Measurements from ENCODE around the gene SPINK9.

SPINK9 gene

DNA sequence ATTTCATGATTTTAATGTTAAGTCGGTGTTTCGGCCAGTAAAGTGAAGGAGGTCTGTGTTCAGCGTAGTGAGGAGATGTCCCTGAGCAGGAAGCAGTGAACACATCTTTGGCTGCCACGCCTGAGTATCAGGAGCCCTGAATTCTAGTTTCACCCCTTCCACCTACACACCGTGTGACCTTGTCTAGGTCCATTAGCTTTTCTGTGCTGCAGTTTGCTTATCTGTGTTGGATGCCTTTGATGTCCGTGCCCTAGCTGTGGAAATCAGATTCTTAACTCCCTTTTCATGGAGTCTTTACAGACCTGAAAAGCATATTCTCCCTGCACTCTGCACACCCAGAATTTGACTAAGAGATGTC lies 49.0 kb downstream of the SPINK9 start:
- TF ChIP-seq, protein P1, sequence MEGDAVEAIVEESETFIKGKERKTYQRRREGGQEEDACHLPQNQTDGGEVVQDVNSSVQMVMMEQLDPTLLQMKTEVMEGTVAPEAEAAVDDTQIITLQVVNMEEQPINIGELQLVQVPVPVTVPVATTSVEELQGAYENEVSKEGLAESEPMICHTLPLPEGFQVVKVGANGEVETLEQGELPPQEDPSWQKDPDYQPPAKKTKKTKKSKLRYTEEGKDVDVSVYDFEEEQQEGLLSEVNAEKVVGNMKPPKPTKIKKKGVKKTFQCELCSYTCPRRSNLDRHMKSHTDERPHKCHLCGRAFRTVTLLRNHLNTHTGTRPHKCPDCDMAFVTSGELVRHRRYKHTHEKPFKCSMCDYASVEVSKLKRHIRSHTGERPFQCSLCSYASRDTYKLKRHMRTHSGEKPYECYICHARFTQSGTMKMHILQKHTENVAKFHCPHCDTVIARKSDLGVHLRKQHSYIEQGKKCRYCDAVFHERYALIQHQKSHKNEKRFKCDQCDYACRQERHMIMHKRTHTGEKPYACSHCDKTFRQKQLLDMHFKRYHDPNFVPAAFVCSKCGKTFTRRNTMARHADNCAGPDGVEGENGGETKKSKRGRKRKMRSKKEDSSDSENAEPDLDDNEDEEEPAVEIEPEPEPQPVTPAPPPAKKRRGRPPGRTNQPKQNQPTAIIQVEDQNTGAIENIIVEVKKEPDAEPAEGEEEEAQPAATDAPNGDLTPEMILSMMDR (conservative IDR thresholded peaks at IDR 0.05; ENCODE audit: low read length): no peak
- no peak for TF ChIP-seq EZH2phosphoT487 (IDR thresholded peaks at IDR 0.05; ENCODE audit: borderline replicate concordance)
- no peaks in the 10 kb centered on the region for H3K27me3 ChIP-seq (ENCODE audit: insufficient read depth, low read length, poor library complexity, severe bottlenecking)
- no peaks in the 10 kb centered on the region for H3K9me2 ChIP-seq (replicated peaks; ENCODE audit: low read depth, low read length)
- H2AFZ ChIP-seq (ENCODE audit: low read length): peak overlapping the region; percentile 79
- H4K20me1 ChIP-seq (ENCODE audit: insufficient read depth, low read length, poor library complexity, severe bottlenecking): peaks cover 39% of the 10 kb centered on the region
- H3K9me3 ChIP-seq (ENCODE audit: insufficient read depth, low read depth, low read length): no peaks in the 10 kb centered on the region
- H3K36me3 ChIP-seq (ENCODE audit: insufficient read depth, low read length): no peaks in the 10 kb centered on the region
- no peaks in the 10 kb centered on the region for H3F3A ChIP-seq (ENCODE audit: low read depth)
- peak overlapping the region; percentile 99 for H3K4me2 ChIP-seq (ENCODE audit: low read depth, low read length, poor library complexity, severe bottlenecking)
- peaks cover 57% of the 10 kb centered on the region for H3K79me2 ChIP-seq (ENCODE audit: insufficient read depth, low read length)
- H3K4me1 ChIP-seq (ENCODE audit: insufficient read depth, low read length, poor library complexity, severe bottlenecking): peaks cover 49% of the 10 kb centered on the region
- H3K4me3 ChIP-seq (ENCODE audit: low read length, poor library complexity, severe bottlenecking): peak overlapping the region; percentile 100
- H3K9ac ChIP-seq (ENCODE audit: low read depth, low read length, poor library complexity, severe bottlenecking): peak overlapping the region; percentile 98

DNA sequence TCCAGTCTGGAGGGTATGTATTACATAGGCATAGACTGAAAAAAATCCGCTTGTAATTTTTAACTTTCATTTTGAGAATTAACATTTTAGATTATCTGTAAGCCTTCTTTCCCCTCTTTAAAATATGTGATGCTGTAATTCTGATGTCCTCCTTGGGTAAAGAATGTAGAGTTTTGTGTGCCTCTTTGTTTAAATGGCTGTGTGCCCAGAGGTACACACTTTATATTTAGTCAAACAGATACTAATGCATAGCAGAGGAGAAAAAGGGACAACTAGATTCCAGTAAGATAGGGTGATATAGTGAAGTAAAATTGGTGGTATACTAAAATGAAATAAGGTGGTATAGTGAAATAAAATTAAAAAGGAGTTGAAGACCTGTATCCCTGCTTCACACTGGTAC lies 49.7 kb downstream of the SPINK9 start:
- peaks cover 59% of the 10 kb centered on the region for H3K79me2 ChIP-seq (ENCODE audit: insufficient read depth, low read length)
- no peaks in the 10 kb centered on the region for H3K9me2 ChIP-seq (replicated peaks; ENCODE audit: low read depth, low read length)
- H3K36me3 ChIP-seq (ENCODE audit: insufficient read depth, low read length): no peaks in the 10 kb centered on the region
- H3K4me3 ChIP-seq (ENCODE audit: low read length, poor library complexity, severe bottlenecking): peak overlapping the region; percentile 100
- no peaks in the 10 kb centered on the region for H3F3A ChIP-seq (ENCODE audit: low read depth)
- TF ChIP-seq, protein P1 (conservative IDR thresholded peaks at IDR 0.05; ENCODE audit: low read length): no peak
- TF ChIP-seq EZH2phosphoT487 (IDR thresholded peaks at IDR 0.05; ENCODE audit: borderline replicate concordance): no peak
- H3K9ac ChIP-seq (ENCODE audit: low read depth, low read length, poor library complexity, severe bottlenecking): peak overlapping the region; percentile 98
- no peaks in the 10 kb centered on the region for H3K27me3 ChIP-seq (ENCODE audit: insufficient read depth, low read length, poor library complexity, severe bottlenecking)
- peaks cover 41% of the 10 kb centered on the region for H3K4me1 ChIP-seq (ENCODE audit: insufficient read depth, low read length, poor library complexity, severe bottlenecking)
- no peaks in the 10 kb centered on the region for H3K9me3 ChIP-seq (ENCODE audit: insufficient read depth, low read depth, low read length)
- peak overlapping the region; percentile 99 for H3K4me2 ChIP-seq (ENCODE audit: low read depth, low read length, poor library complexity, severe bottlenecking)
- peaks cover 39% of the 10 kb centered on the region for H4K20me1 ChIP-seq (ENCODE audit: insufficient read depth, low read length, poor library complexity, severe bottlenecking)
- no peak overlapping the region for H2AFZ ChIP-seq (ENCODE audit: low read length)

DNA sequence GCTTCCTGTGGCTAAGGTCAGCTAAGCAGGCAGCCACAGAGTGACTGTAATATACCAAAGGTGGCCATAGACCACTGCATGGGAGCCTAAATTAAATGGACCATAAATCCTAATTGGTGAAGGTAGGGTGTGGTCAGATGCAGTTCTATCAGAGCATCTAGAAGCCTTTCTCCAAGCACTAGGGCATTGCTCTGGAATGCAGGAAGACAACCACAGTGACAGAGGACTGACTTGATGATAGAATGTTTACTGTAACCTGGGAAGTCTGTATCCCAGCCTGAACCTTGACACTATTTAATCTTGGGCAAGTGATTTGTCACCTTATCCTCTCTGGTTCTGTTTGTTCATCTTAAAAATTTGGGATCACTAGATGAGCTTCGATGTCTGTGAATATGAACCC lies 50.7 kb downstream of the SPINK9 start:
- Histone ChIP-seq H4K20me1 (ENCODE audit: insufficient read depth, low read length, poor library complexity, severe bottlenecking) (peaks cover 44% of the 10 kb centered on the region), H3F3A (ENCODE audit: low read depth) (no peaks in the 10 kb centered on the region), H2AFZ (ENCODE audit: low read length) (no peak overlapping the region), H3K79me2 (ENCODE audit: insufficient read depth, low read length) (peaks cover 63% of the 10 kb centered on the region), H3K9me2 (replicated peaks; ENCODE audit: low read depth, low read length) (no peaks in the 10 kb centered on the region), H3K4me3 (ENCODE audit: low read length, poor library complexity, severe bottlenecking) (peak overlapping the region; percentile 100), H3K9ac (ENCODE audit: low read depth, low read length, poor library complexity, severe bottlenecking) (peak overlapping the region; percentile 98), H3K27me3 (ENCODE audit: insufficient read depth, low read length, poor library complexity, severe bottlenecking) (no peaks in the 10 kb centered on the region), H3K4me1 (ENCODE audit: insufficient read depth, low read length, poor library complexity, severe bottlenecking) (peaks cover 35% of the 10 kb centered on the region), H3K36me3 (ENCODE audit: insufficient read depth, low read length) (no peaks in the 10 kb centered on the region), H3K9me3 (ENCODE audit: insufficient read depth, low read depth, low read length) (no peaks in the 10 kb centered on the region), H3K4me2 (ENCODE audit: low read depth, low read length, poor library complexity, severe bottlenecking) (peak overlapping the region; percentile 99)
- no peak for TF ChIP-seq EZH2phosphoT487 (IDR thresholded peaks at IDR 0.05; ENCODE audit: borderline replicate concordance)
- TF ChIP-seq, protein P1 (conservative IDR thresholded peaks at IDR 0.05; ENCODE audit: low read length): no peak

Measured in Loucy (cell line).